CD4-positive, alpha-beta T cell treated with Interleukin-15 for 4 hours (primary cell): ENCODE data around the gene SORCS2.

ENCODE experiments used
- DNase-seq: peaks from one replicate; pipeline ENCODE4 v3.0.0-alpha.2; 2020; ENCODE audit warnings: low spot score

Gene SORCS2

DNA sequence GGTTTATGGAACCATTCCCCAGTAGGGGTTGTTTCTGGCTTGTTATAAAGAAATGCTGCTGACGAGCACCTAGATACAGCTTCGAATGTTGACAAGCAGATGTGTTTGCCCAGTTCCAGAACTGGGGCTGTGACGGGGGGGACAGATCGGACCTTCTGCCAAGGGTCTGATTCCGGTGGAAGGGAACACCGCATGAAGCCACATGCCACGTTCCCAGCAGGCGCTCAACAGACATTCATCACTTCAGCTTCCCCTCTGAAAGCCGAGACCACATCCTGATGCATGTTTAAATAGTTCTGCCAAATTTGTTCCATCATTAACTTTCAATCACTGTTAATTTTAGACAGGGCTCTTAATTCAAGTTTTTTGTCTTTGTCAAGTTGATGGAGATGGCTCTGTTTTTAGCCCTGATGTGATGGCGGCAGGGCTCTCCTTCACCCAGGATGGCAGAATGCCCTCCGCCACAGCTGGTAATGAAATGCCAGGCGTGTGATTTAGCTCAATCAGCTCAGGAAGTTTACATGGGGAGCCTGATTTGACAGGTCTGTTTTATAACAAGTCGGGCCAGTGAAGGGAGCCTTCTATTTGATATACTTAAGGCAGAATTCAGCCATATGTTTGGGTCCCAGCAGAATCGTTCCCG lies 185.0 kb downstream of the SORCS2 start:
- DNase-seq, result no peak

- DNase-seq, result no peak
Observed at GRCh38 chr4:7379186-7379585, 186.8 kb downstream of the SORCS2 start.

GRCh38 chr4:7379719-7380118 lies 187.4 kb downstream of the SORCS2 start:
- DNase-seq, result no peak

- no peak for DNase-seq
Observed at GRCh38 chr4:7381221-7381889, 189.0 kb downstream of the SORCS2 start.

DNA sequence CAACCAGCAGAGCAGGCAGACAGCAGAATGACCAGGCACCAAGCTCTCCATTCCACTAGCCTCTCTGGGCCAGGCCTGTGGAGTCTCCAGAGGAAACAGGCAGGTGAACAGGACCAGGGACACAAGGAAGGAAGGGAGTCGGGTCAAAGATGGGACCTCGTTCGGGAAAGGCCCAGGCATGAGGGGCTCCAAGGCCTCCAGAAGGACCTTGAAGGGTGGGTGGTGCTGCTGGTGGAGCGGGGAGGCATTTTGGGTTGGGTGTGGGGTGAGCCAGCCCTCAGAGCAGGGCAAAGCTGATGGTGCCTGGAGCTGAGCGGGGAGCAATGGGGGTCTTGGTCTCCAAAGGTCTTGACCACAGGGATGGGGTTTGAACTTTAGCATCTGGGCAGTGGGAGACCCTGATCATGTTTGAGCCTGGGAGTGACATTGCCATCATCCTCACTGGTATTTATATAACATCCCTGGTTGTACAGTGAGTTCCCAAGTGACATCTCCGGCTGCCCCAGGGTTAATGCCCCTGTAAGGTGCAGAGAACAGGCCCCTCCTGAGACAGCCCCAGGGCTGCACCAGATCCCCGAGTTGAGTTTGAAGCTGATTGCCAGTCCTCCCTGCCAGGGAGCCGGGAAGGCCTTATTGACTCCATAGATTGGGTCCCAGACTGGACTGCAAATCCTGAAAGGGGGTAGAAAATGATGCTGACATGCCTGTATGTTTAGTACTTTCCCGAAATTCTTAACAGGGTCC lies 189.7 kb downstream of the SORCS2 start:
- no peak for DNase-seq

GRCh38 chr4:7382634-7383014 lies 190.3 kb downstream of the SORCS2 start:
- DNase-seq, result no peak

DNA sequence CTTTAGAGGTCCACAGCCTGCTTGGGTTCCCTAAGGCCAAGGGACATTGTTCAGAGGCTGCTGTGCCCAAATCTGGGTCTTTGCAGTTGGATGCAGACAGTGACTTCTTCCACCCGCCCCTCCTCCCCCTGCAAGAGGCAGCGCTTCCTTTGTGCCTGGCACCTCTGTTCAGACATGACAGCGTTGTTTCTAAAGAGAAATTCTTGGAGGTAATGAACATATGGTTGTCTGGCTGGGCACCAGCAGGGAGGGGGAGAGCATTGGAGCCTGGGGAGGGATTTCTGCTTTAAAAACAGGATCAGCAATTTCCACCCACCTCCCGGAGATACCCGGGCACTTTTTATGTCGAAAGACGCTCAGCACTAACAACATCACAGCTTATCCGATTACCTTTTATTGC lies 190.9 kb downstream of the SORCS2 start:
- no peak for DNase-seq

- no peak for DNase-seq
Observed at GRCh38 chr4:7384003-7384928, 191.9 kb downstream of the SORCS2 start.

GRCh38 chr4:7384929-7385890 lies 192.9 kb downstream of the SORCS2 start:
- DNase-seq, result no peak

DNA sequence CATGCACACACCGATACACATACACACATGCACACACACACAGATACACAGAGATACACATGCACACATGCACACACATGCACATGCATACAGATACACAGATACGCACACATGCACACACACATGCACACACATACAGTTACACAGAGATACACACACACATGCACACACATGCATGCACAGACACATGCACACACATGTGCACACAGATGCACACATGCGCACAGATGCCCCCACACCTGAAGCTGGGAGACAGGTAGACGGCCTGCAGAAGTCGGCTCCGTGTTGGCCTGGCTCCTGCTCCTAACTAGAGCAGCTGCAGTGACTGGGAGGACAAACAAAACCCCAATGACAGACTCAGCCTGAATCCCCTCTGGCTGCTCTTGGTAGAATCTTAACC lies 195.6 kb downstream of the SORCS2 start:
- DNase-seq, result no peak

GRCh38 chr4:7388627-7389026 lies 196.3 kb downstream of the SORCS2 start:
- no peak for DNase-seq

DNA sequence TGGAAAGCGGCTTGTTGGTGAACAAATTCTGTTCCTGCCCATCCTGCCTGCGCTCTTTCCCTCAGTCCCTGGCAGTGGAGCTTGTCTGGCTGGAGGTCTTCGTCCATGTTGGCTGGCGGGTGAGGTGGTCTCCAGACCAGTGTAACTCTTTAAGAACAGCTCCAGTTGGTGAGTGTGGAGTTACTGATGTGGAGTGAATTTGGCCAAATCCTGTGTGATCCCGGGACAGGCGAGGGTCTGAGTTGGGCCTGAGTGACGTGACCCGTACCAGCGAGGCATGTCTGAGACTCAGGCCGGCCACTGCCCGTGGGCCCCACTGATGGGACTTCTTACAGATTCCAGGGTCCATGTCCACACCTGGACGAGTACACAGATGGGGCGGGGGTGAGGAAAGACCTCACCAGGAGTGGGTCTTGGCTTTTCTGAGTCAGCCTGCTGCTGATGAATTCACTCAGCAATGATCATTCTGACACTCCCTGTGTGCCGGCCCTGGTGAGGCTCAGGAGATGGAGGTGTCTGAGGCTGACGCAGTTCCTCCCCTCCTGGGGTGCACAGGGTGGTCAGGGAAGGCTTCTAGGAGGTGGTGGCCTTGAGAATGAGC lies 196.9 kb downstream of the SORCS2 start:
- no peak for DNase-seq

GRCh38 chr4:7389719-7390118 lies 197.4 kb downstream of the SORCS2 start:
- no peak for DNase-seq

DNA sequence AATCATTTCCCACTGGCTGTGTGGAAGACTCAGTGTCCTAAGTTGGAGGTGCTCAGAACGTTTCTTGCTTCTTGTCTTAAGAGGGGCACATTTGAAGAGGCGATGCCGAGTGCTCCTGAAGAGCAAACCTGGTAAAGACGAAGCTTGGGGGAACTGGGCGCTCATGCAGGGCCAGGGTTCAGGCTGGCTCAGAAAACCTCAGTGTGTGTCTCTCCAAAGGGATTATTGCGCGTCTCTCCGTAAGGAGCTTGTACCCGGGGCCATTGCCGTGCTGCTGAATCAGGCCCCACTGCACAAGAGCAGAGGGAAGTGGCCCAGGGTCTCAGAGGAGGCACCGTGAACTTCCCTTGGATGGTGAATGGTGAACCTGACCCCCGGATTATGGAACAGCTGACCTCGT lies 198.0 kb downstream of the SORCS2 start:
- no peak for DNase-seq

- no peak for DNase-seq
Observed at GRCh38 chr4:7390906-7391636, 198.7 kb downstream of the SORCS2 start.

DNA sequence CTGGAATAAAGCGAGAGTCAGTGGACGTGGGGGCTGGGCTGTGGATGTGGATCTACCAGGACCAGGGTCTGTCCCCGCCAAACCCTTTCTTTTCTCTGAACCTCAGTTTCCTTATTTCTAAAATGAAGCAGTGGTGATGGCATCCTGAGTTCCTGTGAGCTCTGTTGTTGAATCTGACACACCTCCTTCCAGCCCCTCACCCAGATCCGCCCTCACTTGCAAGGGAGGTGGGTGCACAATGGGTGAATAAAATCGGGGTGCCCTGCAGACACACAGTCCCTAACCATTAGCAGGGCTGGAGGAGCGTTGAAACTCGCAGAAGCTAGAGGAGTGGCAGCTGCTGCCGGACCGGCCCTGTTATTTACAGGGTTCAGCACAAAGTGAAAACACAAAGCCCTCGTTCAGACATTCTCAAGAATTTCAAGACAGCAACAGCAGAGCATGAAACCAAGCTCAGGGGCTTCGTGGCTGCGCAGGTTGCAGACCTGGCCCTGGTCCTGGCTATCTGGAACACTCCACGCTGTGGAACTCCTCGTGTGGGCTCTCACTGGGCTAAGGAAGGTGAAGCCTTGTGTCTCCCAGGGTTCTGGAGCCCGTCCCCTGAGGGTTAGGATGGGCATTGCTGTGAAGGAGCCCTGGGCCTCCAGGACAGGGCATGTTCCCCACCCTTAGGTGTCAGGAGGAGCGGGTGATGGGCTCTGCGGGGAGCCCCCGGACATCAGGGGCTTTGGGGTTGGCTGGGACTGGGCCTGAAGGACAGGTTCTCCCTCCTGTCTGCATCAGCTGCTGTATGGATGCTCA lies 199.5 kb downstream of the SORCS2 start:
- no peak for DNase-seq

DNA sequence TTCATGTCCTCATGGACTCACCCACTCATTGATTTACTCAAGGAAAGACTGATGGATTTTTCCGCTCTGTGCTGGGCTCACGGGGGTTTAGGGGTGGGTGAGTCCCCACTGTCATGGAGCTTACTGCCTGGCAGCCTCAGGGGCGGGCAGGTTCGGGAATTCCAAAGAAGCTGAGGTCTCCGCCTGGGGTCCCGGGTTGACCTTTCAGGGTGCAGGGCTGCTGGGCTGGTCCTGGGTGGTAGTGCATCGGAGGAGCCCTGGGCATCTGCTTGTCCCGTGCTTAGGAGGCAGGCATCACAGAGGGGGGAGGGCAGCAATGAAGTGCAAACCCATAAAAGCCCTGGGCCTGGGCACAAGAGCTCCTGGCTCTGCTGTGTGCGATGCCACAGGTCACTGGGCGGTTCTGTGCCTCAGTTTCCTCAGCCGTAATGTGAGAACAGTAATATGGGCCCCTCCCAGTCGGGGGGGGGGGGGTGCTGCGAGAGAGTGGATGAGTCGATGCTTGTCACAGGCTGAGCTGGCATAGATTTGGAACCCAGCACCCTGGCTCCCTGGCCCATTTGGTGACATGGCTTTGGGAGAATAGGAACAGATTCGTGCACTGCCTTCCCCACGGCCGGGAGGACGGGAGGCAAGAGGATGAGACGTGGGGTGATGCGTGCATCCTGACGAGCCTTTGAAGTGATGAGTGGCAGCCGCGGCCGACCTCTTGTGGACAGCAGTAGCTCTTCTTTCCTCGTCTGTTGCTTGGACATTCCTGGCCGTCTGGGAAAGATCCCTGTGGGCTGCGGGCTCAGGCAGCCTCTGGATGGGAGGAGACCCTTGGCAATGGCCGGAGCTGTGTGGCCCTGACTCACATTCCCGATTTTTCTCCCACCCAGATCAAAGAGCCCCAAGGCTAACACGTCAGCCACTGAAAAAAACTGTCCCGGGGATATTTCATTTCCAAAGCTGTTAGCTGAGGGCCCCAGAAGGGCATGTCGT lies 200.4 kb downstream of the SORCS2 start:
- no peak for DNase-seq
